Coronary artery (tissue), 2 donors: ENCODE results near the gene ANO6.

Source experiments
- DNase-seq: peaks from one replicate; pipeline ENCODE4 v3.0.0-alpha.2; 2017; ENCODE audit warnings: low spot score
- H3K27ac ChIP-seq, 2 donors: fragments of 200-600 bp; sonication (generic); one replicate each; pipeline ENCODE4 v1.5.1; 2016 to 2019
- H3K4me3 ChIP-seq: fragments of 200-600 bp; sonication (generic); 2 replicates; pipeline ENCODE4 v1.5.1; 2016; ENCODE audit warnings: mild to moderate bottlenecking, moderate library complexity
- CTCF ChIP-seq: fragments of 200-600 bp; sonication (generic); IDR thresholded peaks from one replicate; pipeline ENCODE4 v1.5.1; 2019; ENCODE audit warnings: antibody characterized with exemption

Gene ANO6

GRCh38 chr12:45200491-45201043 lies 15.3 kb upstream of the ANO6 start:
- no peak for DNase-seq
- peak overlapping the region; percentile 18 for H3K4me3 ChIP-seq
- TF ChIP-seq CTCF: no peak
- no peak overlapping the region for H3K27ac ChIP-seq

DNA sequence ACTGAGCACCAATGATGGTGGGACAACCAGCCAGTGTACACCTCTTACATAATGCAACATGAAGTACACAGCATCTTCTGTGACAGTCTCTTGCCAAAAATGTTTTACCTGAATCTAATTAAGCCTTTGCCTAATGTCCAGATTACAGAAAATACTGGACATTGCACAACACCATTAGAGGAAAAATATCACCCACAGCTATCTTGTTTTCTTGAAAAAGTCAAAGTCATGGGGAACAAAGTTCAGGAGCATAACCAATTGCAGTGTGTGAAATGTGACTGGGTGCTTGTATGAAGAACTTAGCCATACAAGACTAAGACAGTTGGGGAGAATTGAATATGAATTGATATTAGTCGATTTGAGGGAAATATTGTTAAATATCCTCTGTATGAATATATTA lies 12.1 kb upstream of the ANO6 start:
- no peak overlapping the region for H3K4me3 ChIP-seq
- DNase-seq: no peak
- H3K27ac ChIP-seq: no peak overlapping the region
- no peak for TF ChIP-seq CTCF

- no peak overlapping the region for H3K27ac ChIP-seq
- TF ChIP-seq CTCF: no peak
- no peak overlapping the region for H3K4me3 ChIP-seq
- DNase-seq: no peak
Measured at GRCh38 chr12:45204757-45205156, 11.1 kb upstream of the ANO6 start.

- H3K27ac ChIP-seq: no peak overlapping the region
- no peak for TF ChIP-seq CTCF
- H3K4me3 ChIP-seq: no peak overlapping the region
Measured at GRCh38 chr12:45205165-45205825, 10.6 kb upstream of the ANO6 start.

GRCh38 chr12:45208604-45209487 lies 7.0 kb upstream of the ANO6 start:
- no peak overlapping the region for H3K4me3 ChIP-seq
- DNase-seq: no peak
- TF ChIP-seq CTCF: no peak
- H3K27ac ChIP-seq: no peak overlapping the region

More at GRCh38 chr12:45205165-45205825, 10.6 kb upstream of the ANO6 start:
- no peak for DNase-seq

DNA sequence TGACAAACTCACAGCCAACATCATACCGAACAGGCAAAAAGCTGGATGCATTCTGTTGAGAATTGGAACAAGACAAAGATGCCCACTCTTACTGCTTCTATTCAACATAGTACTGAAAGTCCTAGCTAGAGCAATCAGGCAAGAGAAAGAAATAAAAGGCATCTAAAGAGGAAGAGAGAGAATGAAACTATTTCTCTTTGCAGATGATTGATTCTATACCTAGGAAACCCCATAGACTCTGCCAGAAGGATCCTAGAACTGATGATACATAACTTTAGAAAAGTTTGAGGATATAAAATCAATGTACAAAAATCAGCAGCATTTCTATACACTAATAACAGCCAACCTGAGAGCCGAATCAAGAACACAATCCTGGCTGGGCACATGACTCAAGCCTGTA lies 6.1 kb upstream of the ANO6 start:
- TF ChIP-seq CTCF: no peak
- H3K4me3 ChIP-seq: no peak overlapping the region
- no peak for DNase-seq
- no peak overlapping the region for H3K27ac ChIP-seq
